IMR-90 (cell line): ENCODE measurements around the gene CADM2. TPM values are rescaled to one million over a fixed set of nuclear protein-coding genes. Genes with fewer than 3 reads are reported as not detected.

ENCODE experiments used
- ATAC-seq: fragments of 200-7000 bp; cut with Tn5 transposase; 2 replicates; pipeline ENCODE4 v1.9.1; 2020; ENCODE audit warnings: low read depth, mild to moderate bottlenecking, moderate library complexity
- BruUV-seq: library from RNA; stranded (reverse); fragments of 400-500 nt; replicated peaks from 2 replicates; lab custom pipeline; 2021; lab: Mats Ljungman, UMichigan
- CTCF ChIA-PET: fragments of 300-600 bp; formaldehyde crosslinking; extraction: SDS; loops from one replicate; lab custom pipeline; 2021; ENCODE audit warnings: antibody characterized with exemption; lab: Yijun Ruan, JAX
- POLR2A ChIA-PET: fragments of 300-600 bp; sonication (Branson Sonifier 250); formaldehyde crosslinking; loops from one replicate; lab custom pipeline; 2022; ENCODE audit warnings: antibody characterized with exemption; ENCODE audit not compliant: unreplicated experiment; lab: Charles Lee
- DNase-seq: peaks from one replicate; pipeline ENCODE4 v3.0.0; 2013
- H2AFZ ChIP-seq: replicated peaks from 2 replicates; pipeline ENCODE3; 2013; ENCODE audit warnings: low read length, mild to moderate bottlenecking; ENCODE audit not compliant: poor library complexity
- H2AK5ac ChIP-seq: 2 replicates; pipeline ENCODE4 v1.6.1; 2013; ENCODE audit warnings: low read depth, low read length, inconsistent platforms
- H2AK9ac ChIP-seq: replicated peaks from 2 replicates; pipeline ENCODE3; 2013; ENCODE audit warnings: mild to moderate bottlenecking, low read depth, low read length, moderate library complexity; ENCODE audit not compliant: poor library complexity
- H2BK120ac ChIP-seq: 2 replicates; pipeline ENCODE4 v1.6.1; 2013; ENCODE audit warnings: low read depth, low read length, inconsistent platforms
- H2BK15ac ChIP-seq: 3 replicates; pipeline ENCODE4 v1.6.1; 2013; ENCODE audit warnings: low read depth, low read length, inconsistent platforms
- H2BK20ac ChIP-seq: 2 replicates; pipeline ENCODE4 v1.6.1; 2013; ENCODE audit warnings: low read depth, mild to moderate bottlenecking, inconsistent platforms, low read length, moderate library complexity
- H2BK5ac ChIP-seq: 2 replicates; pipeline ENCODE4 v1.6.1; 2013; ENCODE audit warnings: mild to moderate bottlenecking, low read depth, low read length, inconsistent platforms; ENCODE audit not compliant: poor library complexity, severe bottlenecking
- H3K14ac ChIP-seq: replicated peaks from 2 replicates; pipeline ENCODE4 v1.6.1; 2013; ENCODE audit warnings: low read depth, low read length, inconsistent platforms
- H3K18ac ChIP-seq: 2 replicates; pipeline ENCODE4 v1.6.1; 2013; ENCODE audit warnings: low read depth, low read length, control low read depth
- H3K23ac ChIP-seq: 2 replicates; pipeline ENCODE4 v1.6.1; 2013; ENCODE audit warnings: low read depth, low read length, inconsistent platforms
- H3K27ac ChIP-seq: 2 replicates; pipeline ENCODE4 v1.5.1; 2013; ENCODE audit warnings: mild to moderate bottlenecking, control low read depth, low read length; ENCODE audit not compliant: insufficient read depth
- H3K27me3 ChIP-seq: 2 replicates; pipeline ENCODE4 v1.6.1; 2013; ENCODE audit warnings: low read length; ENCODE audit not compliant: control insufficient read depth, insufficient read depth
- H3K36me3 ChIP-seq: 2 replicates; pipeline ENCODE4 v1.6.1; 2013; ENCODE audit warnings: low read length, mixed read lengths; ENCODE audit not compliant: control insufficient read depth, insufficient read depth
- H3K4ac ChIP-seq: 2 replicates; pipeline ENCODE4 v1.6.1; 2013; ENCODE audit warnings: low read depth, low read length, inconsistent platforms
- H3K4me1 ChIP-seq: 2 replicates; pipeline ENCODE4 v1.6.1; 2013; ENCODE audit warnings: low read length, mixed read lengths; ENCODE audit not compliant: control insufficient read depth, insufficient read depth
- H3K4me2 ChIP-seq: 2 replicates; pipeline ENCODE4 v1.6.1; 2013; ENCODE audit warnings: low read depth, mild to moderate bottlenecking, control low read depth, low read length, moderate library complexity
- H3K4me3 ChIP-seq: 2 replicates; pipeline ENCODE4 v1.5.1; 2013; ENCODE audit warnings: low read depth, mild to moderate bottlenecking, control low read depth, low read length, moderate library complexity; ENCODE audit not compliant: insufficient read depth
- H3K56ac ChIP-seq: 2 replicates; pipeline ENCODE4 v1.6.1; 2013; ENCODE audit warnings: low read length, inconsistent platforms; ENCODE audit not compliant: insufficient read depth; ENCODE audit errors: extremely low read depth
- H3K79me1 ChIP-seq, 2 experiments: 2 replicates each; pipeline ENCODE4 v1.6.1; 2013; ENCODE audit warnings: low read length in 2 of 2, inconsistent platforms in 1 of 2, low read depth in 1 of 2
- H3K9ac ChIP-seq: 2 replicates; pipeline ENCODE4 v1.6.1; 2013; ENCODE audit warnings: low read depth, low read length, control low read depth
- H3K9me1 ChIP-seq: 2 replicates; pipeline ENCODE4 v1.6.1; 2013; ENCODE audit warnings: low read length, inconsistent platforms; ENCODE audit not compliant: insufficient read depth
- H3K9me3 ChIP-seq: 2 replicates; pipeline ENCODE4 v1.6.1; 2013; ENCODE audit warnings: low read length; ENCODE audit not compliant: control insufficient read depth, insufficient read depth
- H4K20me1 ChIP-seq: 2 replicates; pipeline ENCODE4 v1.6.1; 2013; ENCODE audit warnings: low read length, inconsistent platforms; ENCODE audit not compliant: insufficient read depth
- H4K5ac ChIP-seq: 2 replicates; pipeline ENCODE4 v1.6.1; 2013; ENCODE audit warnings: mild to moderate bottlenecking, low read depth, low read length, control low read depth
- H4K8ac ChIP-seq, 2 experiments: 2 replicates each; pipeline ENCODE4 v1.6.1; 2013; ENCODE audit warnings: low read depth in 2 of 2, low read length in 2 of 2, control low read depth in 1 of 2, inconsistent platforms in 1 of 2
- H4K91ac ChIP-seq: 2 replicates; pipeline ENCODE4 v1.6.1; 2013; ENCODE audit warnings: low read depth, low read length, inconsistent platforms; ENCODE audit not compliant: insufficient read depth
- BHLHE40 ChIP-seq: fragments of 150-350 bp; IDR thresholded peaks from 2 replicates; pipeline ENCODE4 v1.6.1; 2016; ENCODE audit warnings: mild to moderate bottlenecking, low read depth, low read length
- CEBPB ChIP-seq: IDR thresholded peaks from 2 replicates; pipeline ENCODE4 v1.6.1; 2012; ENCODE audit warnings: low read depth, low read length, improper control_type of control experiment
- CHD1 ChIP-seq: IDR thresholded peaks from 2 replicates; pipeline ENCODE4 v1.6.1; 2012; ENCODE audit warnings: low read depth, low read length, improper control_type of control experiment
- CTCF ChIP-seq: conservative IDR thresholded peaks from 2 replicates; pipeline ENCODE4 v1.5.1; 2012; ENCODE audit warnings: mild to moderate bottlenecking, low read depth, low read length, improper control_type of control experiment
- ELK1 ChIP-seq: fragments of 150-350 bp; IDR thresholded peaks from 2 replicates; pipeline ENCODE4 v1.6.1; 2016; ENCODE audit warnings: low read depth, mild to moderate bottlenecking, low read length, moderate library complexity, borderline replicate concordance
- FOS ChIP-seq: fragments of 150-350 bp; IDR thresholded peaks from 2 replicates; pipeline ENCODE4 v1.6.1; 2016; ENCODE audit warnings: low read depth, low read length
- MAFK ChIP-seq: IDR thresholded peaks from 2 replicates; pipeline ENCODE4 v1.6.1; 2012; ENCODE audit warnings: low read depth, low read length, improper control_type of control experiment
- MAZ ChIP-seq: IDR thresholded peaks from 2 replicates; pipeline ENCODE4 v1.6.1; 2012; ENCODE audit warnings: low read depth, mild to moderate bottlenecking, low read length, improper control_type of control experiment, moderate library complexity, borderline replicate concordance
- MXI1 ChIP-seq: IDR thresholded peaks from 2 replicates; pipeline ENCODE4 v1.6.1; 2012; ENCODE audit warnings: low read depth, mild to moderate bottlenecking, low read length, moderate library complexity, borderline replicate concordance
- NFE2L2 ChIP-seq: fragments of 150-350 bp; IDR thresholded peaks from 2 replicates; pipeline ENCODE4 v1.6.1; 2016; ENCODE audit warnings: low read depth, mild to moderate bottlenecking, low read length
- POLR2A ChIP-seq: IDR thresholded peaks from 2 replicates; pipeline ENCODE4 v1.6.1; 2012; ENCODE audit warnings: mild to moderate bottlenecking, low read depth, low read length
- RAD21 ChIP-seq: IDR thresholded peaks from 2 replicates; pipeline ENCODE4 v1.6.1; 2012; ENCODE audit warnings: low read length, improper control_type of control experiment
- RCOR1 ChIP-seq: IDR thresholded peaks from 2 replicates; pipeline ENCODE4 v1.6.1; 2012; ENCODE audit warnings: mild to moderate bottlenecking, low read length, improper control_type of control experiment; ENCODE audit not compliant: insufficient replicate concordance
- RFX5 ChIP-seq: IDR thresholded peaks from 2 replicates; pipeline ENCODE4 v1.8.0; 2012; ENCODE audit warnings: low read depth, mild to moderate bottlenecking, low read length, moderate library complexity
- SMC3 ChIP-seq: fragments of 150-350 bp; IDR thresholded peaks from 2 replicates; pipeline ENCODE4 v1.6.1; 2016; ENCODE audit warnings: low read depth, mild to moderate bottlenecking, antibody characterized with exemption, low read length, moderate library complexity
- WGBS, 2 experiments: methylation state at CpG; one replicate each; pipeline versions ENCODE4 v1.1.5 to v1.1.7; 2013; ENCODE audit warnings: missing lambda C conversion rate in 2 of 2; ENCODE audit not compliant: insufficient read length in 1 of 2; ENCODE audit errors: extremely low coverage in 2 of 2; 5-methylcytosine and 5-hydroxymethylcytosine counted together
- dilution Hi-C: fragments of 300-500 bp; cut with HindIII; formaldehyde crosslinking; loops from one replicate; pipeline ENCODE4 v1.14.3; 2018; ENCODE audit warnings: low sequenced_read_pairs; ENCODE audit not compliant: unreplicated experiment
- in situ Hi-C: fragments of 300-500 bp; cut with MboI; formaldehyde crosslinking; loops from 3 replicates; pipeline ENCODE4 v1.14.3; 2019; ENCODE audit warnings: low sequenced_read_pairs, inconsistent platforms, mixed read lengths
- intact Hi-C: fragments of 100-400 bp; cut with micrococcal nuclease; formaldehyde crosslinking; loops from 2 replicates; pipeline ENCODE4 v1.10.0; 2022
- polyA plus RNA-seq, 3 experiments: library from polyadenylated mRNA; depleted of rRNA; stranded (reverse); fragments of >200 nt; gene quantifications; 2 replicates each; pipeline ENCODE4 v1.2.3, GENCODE V29; 2012; ENCODE audit warnings: low replicate concordance in 1 of 3
- total RNA-seq: library from RNA; depleted of rRNA; stranded (reverse); fragments of >200 nt; gene quantifications from 2 replicates; pipeline ENCODE4 v1.2.3, GENCODE V29; 2012
- TF ChIP-seq, protein P1 (sequence below): fragments of 150-350 bp; IDR thresholded peaks from 2 replicates; pipeline ENCODE4 v1.6.1; 2017; ENCODE audit warnings: mild to moderate bottlenecking, antibody characterized with exemption, low read length, low read depth

CADM2 gene
- total and polyA plus RNA-seq, 2 of the 4 experiments (the other 2 are of a cell fraction), result not detected

DNA sequence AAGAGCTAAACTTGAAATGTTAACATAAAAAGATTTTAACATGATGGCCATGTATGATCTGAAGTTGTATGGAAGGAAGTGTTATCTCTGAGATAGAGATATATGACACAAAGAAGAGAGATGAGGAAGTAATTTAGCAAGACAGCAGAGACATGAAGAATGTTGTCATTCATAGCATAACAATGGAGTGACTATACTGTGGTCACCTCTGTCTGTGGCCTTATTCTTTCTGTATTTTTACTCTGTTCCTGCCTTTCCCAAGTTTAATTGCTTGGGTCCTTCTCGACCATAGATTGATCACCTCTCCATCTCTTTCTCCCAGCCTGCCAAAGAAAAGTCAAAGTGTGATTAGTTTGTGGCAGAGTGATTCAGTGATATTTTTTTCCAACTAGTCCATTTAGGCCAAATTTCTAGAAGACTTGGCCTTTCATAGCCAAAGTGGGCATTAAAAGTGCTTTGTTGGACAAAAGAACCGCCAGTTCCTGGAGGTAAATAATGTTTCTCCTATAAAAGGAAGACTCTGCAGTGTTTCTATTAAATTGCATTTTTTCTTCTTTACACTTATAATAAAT is 711.9 kb downstream of the CADM2 start:
- in situ Hi-C loops (no loop called here), dilution Hi-C loops (no loop called here), intact Hi-C loops (no loop called here)
- no peak overlapping the region for H3K4me3 ChIP-seq
- H3K4ac ChIP-seq, result no peak overlapping the region
- no peak overlapping the region for H3K9ac ChIP-seq
- H3K4me1 ChIP-seq, result no peaks in the 10 kb centered on the region
- no peak overlapping the region for H2AFZ ChIP-seq
- H3K23ac ChIP-seq, result no peak overlapping the region
- H2AK5ac ChIP-seq, result no peak overlapping the region
- H3K4me2 ChIP-seq, result no peak overlapping the region
- POLR2A ChIA-PET, result no interaction called here
- no CpG with 5 or more reads among the region's 2 CpGs for WGBS, 2 experiments
- no peak overlapping the region for H4K5ac ChIP-seq
- H3K27ac ChIP-seq, result no peak overlapping the region
- no peak overlapping the region for H3K18ac ChIP-seq
- H3K36me3 ChIP-seq, result no peaks in the 10 kb centered on the region
- H2AK9ac ChIP-seq, result no peak overlapping the region
- TF ChIP-seq MAFK (no peak), CHD1 (no peak), RFX5 (no peak), MXI1 (no peak), CEBPB (no peak), FOS (no peak), RAD21 (no peak), RCOR1 (no peak), NFE2L2 (no peak), BHLHE40 (no peak), ELK1 (no peak), CTCF (no peak), POLR2A (no peak), SMC3 (no peak), MAZ (no peak)
- TF ChIP-seq, protein P1, sequence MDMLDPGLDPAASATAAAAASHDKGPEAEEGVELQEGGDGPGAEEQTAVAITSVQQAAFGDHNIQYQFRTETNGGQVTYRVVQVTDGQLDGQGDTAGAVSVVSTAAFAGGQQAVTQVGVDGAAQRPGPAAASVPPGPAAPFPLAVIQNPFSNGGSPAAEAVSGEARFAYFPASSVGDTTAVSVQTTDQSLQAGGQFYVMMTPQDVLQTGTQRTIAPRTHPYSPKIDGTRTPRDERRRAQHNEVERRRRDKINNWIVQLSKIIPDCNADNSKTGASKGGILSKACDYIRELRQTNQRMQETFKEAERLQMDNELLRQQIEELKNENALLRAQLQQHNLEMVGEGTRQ, result no peak
- DNase-seq (no peak), ATAC-seq (no peak)
- no peaks in the 10 kb centered on the region for H4K20me1 ChIP-seq
- CTCF ChIA-PET, result interaction anchor here (1.0 kb wide), 1 partner anchor 14 kb away, joined by 3 read pairs; no protein-coding TSS in a partner anchor
- no peak overlapping the region for H2BK120ac ChIP-seq
- no peaks in the 10 kb centered on the region for H3K9me3 ChIP-seq
- H3K56ac ChIP-seq, result no peak overlapping the region
- no peak overlapping the region for H2BK15ac ChIP-seq
- H2BK20ac ChIP-seq, result no peak overlapping the region
- H4K91ac ChIP-seq, result no peak overlapping the region
- H3K27me3 ChIP-seq, result no peaks in the 10 kb centered on the region
- H3K14ac ChIP-seq, result no peak overlapping the region
- no peak overlapping the region for H2BK5ac ChIP-seq
- H3K9me1 ChIP-seq, result no peaks in the 10 kb centered on the region
- BruUV-seq, result no TSS peak
- no peak overlapping the region for H4K8ac ChIP-seq
- no peaks in the 10 kb centered on the region for H3K79me1 ChIP-seq
